ENCODE measurements around the gene FAM13B.
"Not testable (repeated sequence)": the region's sequence is repeated elsewhere in the genome, so short reads cannot be mapped to it uniquely, and the experiment has no call there.

The FAM13B gene

GRCh38 chr5:138035605-138036537 is 3.0 kb upstream of the FAM13B start:
- peak in 1 of 2 donors; percentile 15 for DNase-seq (ENCODE audit: low read depth in 2 of 2)

DNA sequence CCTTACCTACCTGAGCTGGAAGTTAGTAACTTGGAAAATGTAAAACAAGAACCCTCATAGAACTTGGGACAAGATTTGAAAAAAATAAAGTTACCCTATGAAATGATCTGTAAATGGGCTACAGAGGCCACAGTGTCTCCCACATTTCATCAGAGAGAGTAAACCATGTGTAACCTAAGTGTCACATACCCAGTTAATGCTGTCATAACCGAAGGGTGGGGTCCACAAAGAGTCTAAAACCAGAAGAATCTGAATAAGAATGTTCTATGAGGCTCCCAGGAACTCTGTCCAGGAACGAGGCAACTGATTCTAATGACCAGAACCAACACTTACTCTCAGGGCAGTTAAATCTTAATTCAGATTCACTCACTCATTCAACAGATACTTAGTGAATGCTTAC is 1.0 kb upstream of the FAM13B start:
- DNase-seq (ENCODE audit: low read depth in 2 of 2): no peak

GRCh38 chr5:138033386-138033808 is 518 bp upstream of the FAM13B start:
- no peak for DNase-seq (ENCODE audit: low read depth in 2 of 2)

DNA sequence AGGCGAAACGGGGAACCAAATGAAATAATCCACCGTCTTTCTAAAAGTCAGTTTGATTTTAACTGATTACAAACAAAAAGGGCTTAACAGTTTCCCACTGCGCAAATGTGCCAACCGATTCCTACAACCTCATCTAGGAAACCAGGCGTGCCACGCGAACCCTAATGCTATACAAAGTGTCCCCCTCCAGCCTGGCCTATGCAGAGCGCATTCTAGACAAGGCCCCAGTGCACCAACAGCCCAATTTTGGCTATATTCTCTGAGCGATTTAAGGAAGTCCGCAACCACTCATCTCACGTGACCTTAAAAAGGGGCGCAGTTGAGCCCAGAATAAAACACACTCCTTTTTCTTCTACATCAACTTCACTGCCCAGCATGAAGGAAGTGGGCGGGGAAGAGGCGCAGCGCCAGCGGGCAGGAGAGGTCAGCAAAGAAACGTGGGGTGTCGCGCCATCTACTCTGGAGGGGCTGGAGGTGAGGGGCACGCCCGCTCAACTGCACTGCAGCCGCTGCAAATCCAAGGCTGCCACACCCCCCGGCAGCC is 779 bp downstream of the FAM13B start:
- DNase-seq (ENCODE audit: low read depth in 2 of 2): no peak

GRCh38 chr5:138029944-138030343 is 2.9 kb downstream of the FAM13B start:
- no peak for DNase-seq (ENCODE audit: low read depth in 2 of 2)

GRCh38 chr5:138029501-138029900 is 3.4 kb downstream of the FAM13B start:
- DNase-seq (ENCODE audit: low read depth in 2 of 2): no peak

GRCh38 chr5:138028971-138029365 is 3.9 kb downstream of the FAM13B start:
- DNase-seq (ENCODE audit: low read depth in 2 of 2): no peak

DNA sequence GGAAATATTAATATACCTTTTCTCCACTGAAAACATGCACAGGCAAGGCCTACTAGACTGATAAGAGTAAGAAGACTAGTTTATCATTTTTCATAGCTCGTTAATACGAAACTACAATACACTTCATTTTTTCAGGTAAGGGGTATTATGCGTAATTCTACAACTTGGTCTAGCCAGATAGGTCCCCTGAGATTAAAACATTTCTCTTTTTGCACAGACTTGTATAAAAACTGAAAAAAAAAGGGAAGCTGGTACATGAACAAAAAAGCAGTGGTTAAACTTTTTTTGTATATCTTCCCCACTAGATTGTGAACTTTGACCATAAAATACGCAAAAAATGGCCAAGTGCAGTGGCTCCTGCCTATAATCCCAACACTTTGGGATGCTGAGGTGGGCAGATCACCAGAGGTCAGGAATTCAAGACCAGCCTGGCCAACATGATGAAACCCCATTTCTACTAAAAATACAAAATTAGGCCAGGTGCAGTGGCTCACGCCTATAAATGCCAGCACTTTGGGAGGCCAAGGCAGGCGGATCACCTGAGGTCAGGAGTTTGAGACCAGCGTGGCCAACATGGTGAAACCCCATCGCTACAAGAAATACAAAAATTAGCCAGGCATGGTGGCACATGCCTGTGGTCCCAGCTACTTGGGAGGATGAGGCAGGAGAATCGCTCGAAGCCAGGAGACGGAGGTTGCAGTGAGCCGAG is 4.5 kb downstream of the FAM13B start:
- not testable (repeated sequence) for DNase-seq (ENCODE audit: low read depth in 2 of 2)

GRCh38 chr5:138026793-138027192 is 6.1 kb downstream of the FAM13B start:
- not testable (repeated sequence) for DNase-seq (ENCODE audit: low read depth in 2 of 2)

DNA sequence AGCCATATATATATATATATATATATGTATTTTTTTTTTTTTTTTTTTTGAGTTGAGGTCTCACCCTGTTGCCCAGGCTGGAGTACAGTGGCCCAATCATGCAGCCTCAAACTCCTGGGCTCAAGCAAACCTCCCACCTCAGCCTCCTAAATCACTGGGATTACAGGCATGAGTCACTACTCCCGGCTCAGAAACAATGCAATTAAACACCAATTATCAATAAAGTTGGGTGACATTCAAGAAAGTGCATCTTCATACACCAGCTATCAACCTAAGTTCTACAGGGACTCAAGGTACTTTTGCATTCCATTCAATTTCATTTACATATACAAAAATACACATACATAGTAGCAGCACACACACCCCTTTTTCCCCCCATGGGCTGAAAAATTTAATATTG is 7.6 kb downstream of the FAM13B start:
- DNase-seq (ENCODE audit: low read depth in 2 of 2): no peak

GRCh38 chr5:138024117-138024516 is 8.8 kb downstream of the FAM13B start:
- no peak for DNase-seq (ENCODE audit: low read depth in 2 of 2)

- DNase-seq (ENCODE audit: low read depth in 2 of 2): no peak
Observed at GRCh38 chr5:138022912-138023311, 10.0 kb downstream of the FAM13B start.

GRCh38 chr5:138021771-138022170 is 11.1 kb downstream of the FAM13B start:
- DNase-seq (ENCODE audit: low read depth in 2 of 2): no peak

GRCh38 chr5:138018849-138019248 is 14.0 kb downstream of the FAM13B start:
- no peak for DNase-seq (ENCODE audit: low read depth in 2 of 2)

- no peak for DNase-seq (ENCODE audit: low read depth in 2 of 2)
Observed at GRCh38 chr5:138015916-138016315, 17.0 kb downstream of the FAM13B start.

DNA sequence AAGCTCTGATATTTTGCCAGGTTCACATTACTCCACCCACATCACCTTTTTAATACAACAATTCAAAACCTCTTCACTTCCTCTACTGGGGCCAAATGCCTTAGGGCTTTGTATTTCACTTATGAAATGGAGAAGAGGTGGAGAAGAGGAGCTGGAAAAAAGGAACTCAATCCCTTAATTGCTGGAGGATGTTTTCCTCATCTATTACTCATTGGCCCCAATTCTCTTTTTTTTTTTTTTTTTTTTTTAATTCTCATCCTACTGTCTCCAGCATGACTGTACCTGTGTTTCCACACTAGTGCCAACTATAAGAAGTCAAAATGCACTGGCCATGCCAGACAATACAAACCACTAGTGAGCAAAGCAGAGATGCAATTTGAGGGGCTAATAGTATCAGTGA is 20.9 kb downstream of the FAM13B start:
- no peak for DNase-seq (ENCODE audit: low read depth in 2 of 2)

DNA sequence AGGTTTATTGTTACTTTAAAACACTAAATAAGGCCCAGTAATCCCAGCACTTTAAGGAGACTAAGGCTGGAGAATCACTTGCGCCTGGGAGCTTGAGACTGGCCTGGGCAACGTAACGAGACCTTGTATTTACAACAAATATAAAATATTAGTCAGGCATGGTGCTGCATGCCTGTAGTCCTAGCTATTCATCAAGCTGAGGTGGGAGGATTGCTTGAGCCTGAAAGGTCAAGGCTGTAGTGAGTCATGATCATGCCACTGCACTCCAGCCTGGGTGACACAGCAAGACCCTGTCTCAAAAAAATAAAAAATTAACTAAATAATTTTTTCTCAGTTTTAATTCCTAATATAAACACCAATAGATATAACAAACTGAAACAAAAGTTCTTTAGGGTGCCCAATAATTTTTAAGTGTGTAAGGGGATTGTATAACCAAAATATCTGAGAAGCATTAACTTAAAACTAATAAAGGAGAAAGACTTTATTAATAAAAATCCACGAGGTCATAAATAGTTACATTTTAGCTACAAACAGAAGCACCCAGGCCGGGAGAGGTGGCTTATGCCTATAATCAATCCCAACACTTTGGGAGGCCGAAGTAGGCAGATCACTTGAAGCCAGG is 32.7 kb downstream of the FAM13B start:
- no peak for DNase-seq (ENCODE audit: low read depth in 2 of 2)

DNA sequence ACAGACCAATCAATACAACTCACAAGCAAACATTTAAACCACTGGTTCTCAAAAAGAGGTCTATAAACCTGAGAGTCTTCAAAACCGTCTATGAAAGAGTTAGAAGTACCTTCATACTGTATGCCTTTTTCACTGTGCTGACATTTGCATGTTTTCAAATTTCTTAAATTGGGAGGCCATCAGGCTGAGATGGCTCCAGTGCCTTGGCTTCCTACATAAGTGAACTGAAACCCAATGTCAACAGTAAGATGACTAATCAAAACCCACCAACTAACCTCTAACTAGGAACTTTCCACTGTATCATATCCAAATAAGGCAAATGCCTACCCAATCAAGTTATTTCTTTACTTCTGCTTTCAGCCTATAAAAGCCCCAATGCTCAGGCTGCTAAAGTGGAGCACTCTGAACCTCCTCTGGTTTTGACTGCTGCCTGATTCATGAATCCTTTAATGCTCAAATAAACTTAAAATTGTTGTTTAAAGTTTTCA is 35.1 kb downstream of the FAM13B start:
- DNase-seq (ENCODE audit: low read depth in 2 of 2): no peak

GRCh38 chr5:137995749-137996128 is 37.1 kb downstream of the FAM13B start:
- DNase-seq (ENCODE audit: low read depth in 2 of 2): no peak

DNA sequence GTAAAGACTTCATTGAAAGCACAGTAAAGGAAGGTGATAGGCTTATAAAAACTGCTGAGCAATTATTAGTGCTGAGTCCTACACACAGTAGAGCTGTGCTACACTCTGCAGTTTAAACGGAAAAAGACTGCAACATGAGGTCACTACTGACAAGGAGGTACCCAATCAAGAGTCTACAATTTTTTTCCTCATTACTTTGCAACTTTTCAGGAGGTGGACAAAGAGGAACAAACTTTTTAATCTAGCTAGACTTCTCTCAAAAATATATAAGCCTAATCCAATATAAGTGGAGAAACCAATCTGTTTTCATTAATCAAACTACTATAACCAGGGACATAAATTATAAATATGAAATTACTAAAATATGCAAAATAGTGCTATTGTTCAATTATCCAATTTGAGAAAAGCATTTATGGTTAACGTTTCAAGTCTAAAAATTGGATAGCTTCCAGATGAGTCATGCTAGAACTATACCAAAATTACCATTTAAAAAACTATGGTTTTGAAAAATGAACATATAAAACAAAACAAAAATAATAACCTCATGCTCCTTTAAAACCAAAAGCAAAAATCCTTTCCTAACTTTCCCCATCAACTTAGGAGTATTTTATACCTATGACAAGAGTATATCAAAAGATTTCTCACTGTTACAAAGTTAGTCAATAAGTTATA is 37.7 kb downstream of the FAM13B start:
- no peak for DNase-seq (ENCODE audit: low read depth in 2 of 2)

DNA sequence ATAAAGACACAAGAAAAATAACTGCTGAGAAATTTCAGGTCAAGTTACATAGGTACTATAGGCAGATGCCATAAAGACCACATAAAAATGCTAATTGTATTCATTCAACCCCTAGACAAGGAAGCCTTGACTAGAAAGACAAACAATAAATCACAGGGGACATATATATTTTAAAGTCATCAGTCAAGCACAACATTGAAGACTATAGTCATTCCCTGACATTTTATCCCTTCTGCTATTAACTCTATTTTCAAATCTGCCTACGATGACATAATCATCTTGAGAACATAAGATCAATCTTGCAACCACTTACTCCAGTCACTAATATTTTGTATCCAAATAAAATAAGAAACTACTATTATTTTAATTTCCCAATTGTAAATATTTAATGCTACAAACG is 38.3 kb downstream of the FAM13B start:
- no peak for DNase-seq (ENCODE audit: low read depth in 2 of 2)

- no peak for DNase-seq (ENCODE audit: low read depth in 2 of 2)
Observed at GRCh38 chr5:137989419-137989818, 43.5 kb downstream of the FAM13B start.
